ENCODE data around the gene EGF.
"Not testable (repeated sequence)": the region's sequence is repeated elsewhere in the genome, so short reads cannot be mapped to it uniquely, and the experiment has no call there.

The EGF gene

GRCh38 chr4:109912706-109913595, at the start of gene EGF:
TSS of gene EGF (plus strand) at chr4:109912883. CDS start at chr4:109913336, 453 bp downstream.
- DNase-seq (ENCODE audit: low read depth in 2 of 2, low spot score in 1 of 2), result no peak

- no peak for DNase-seq (ENCODE audit: low read depth in 2 of 2, low spot score in 1 of 2)
Measured at GRCh38 chr4:109864134-109864533, 48.5 kb upstream of the EGF start.

DNA sequence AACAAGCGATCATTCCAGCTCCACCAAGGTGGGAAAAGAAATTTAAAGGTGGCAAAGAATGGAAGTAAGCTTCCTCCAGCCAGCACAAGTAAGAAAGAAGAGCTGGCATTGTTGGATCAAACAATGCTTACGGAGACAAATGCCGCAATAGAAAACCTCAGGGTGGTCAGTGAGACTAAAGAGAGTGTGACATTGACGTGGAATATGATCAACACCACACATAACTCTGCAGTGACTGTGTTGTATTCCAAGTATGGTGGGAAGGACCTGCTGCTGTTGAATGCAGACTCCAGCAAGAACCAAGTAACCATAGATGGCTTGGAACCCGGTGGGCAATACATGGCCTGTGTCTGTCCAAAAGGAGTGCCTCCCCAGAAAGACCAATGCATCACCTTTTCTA, 42.6 kb upstream of the EGF start:
- DNase-seq (ENCODE audit: low read depth in 2 of 2, low spot score in 1 of 2), result no peak

DNA sequence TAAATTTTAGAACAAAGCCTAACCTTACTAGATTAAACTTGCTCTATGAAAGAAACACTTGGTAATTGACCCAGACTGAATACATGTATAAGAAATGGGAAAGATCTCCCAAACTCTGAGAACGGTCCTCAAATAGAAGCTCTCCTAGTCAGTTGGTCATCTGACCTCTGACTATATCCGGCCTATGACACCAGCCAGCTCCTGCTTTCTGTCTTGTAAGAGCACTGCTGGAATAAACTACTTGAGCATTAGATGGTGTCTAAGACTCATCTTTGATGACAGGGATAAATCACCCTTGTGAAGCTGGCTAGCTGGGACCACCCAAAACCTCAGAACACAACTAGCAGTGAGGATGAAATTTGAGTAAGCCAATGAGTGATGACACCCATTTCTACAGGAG, 40.6 kb upstream of the EGF start:
- DNase-seq (ENCODE audit: low read depth in 2 of 2, low spot score in 1 of 2), result no peak

- no peak for DNase-seq (ENCODE audit: low read depth in 2 of 2, low spot score in 1 of 2)
Measured at GRCh38 chr4:109872950-109873656, 39.6 kb upstream of the EGF start.

- no peak for DNase-seq (ENCODE audit: low read depth in 2 of 2, low spot score in 1 of 2)
Measured at GRCh38 chr4:109873791-109874514, 38.7 kb upstream of the EGF start.

- DNase-seq (ENCODE audit: low read depth in 2 of 2, low spot score in 1 of 2), result no peak
Measured at GRCh38 chr4:109875106-109875505, 37.6 kb upstream of the EGF start.

DNA sequence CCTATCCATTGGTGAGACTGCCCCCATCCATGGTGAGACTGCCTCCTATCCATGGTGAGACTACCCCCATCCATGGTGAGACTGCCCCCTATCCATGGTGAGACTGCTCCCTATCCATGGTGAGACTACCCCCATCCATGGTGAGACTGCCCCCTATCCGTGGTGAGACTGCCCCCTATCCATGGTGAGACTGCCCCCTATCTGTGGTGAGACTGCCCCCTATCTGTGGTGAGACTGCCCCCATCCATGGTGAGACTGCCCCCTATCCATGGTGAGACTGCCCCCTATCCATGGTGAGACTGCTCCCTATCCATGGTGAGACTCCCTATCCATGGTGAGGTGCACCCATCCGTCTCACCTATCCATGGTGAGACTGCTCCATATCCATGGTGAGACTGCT, 37.1 kb upstream of the EGF start:
- DNase-seq (ENCODE audit: low read depth in 2 of 2, low spot score in 1 of 2), result not testable (repeated sequence)

DNA sequence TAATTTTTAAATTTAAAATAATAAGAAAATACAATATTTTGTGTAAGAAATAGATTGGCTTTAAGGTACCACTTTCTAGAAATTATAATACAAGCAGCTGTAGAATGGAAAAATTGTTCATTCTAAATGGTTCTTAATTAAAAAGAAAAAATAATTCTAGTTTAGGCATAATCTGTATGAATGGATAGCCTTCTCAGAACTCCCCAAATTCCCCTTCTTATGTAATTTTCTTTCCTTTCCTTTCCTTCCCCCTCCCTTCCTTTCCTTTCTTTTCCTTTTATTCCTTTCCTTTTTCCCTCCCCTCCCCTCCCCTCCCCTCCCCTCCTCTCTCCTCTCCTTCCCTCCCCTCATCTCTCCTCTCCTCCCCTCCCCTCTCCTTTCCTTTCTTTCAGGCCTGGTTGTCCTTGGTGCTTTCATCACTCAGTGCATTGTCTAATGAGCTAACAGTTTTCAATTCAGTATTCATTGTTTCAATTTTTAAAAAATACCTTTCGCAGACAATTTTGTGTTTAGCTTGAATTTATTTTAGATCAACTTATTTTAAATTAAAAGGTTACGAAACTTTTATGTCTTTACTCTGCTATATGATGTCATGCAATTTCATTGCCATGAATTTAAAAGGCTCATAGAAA, 35.9 kb upstream of the EGF start:
- no peak for DNase-seq (ENCODE audit: low read depth in 2 of 2, low spot score in 1 of 2)

DNA sequence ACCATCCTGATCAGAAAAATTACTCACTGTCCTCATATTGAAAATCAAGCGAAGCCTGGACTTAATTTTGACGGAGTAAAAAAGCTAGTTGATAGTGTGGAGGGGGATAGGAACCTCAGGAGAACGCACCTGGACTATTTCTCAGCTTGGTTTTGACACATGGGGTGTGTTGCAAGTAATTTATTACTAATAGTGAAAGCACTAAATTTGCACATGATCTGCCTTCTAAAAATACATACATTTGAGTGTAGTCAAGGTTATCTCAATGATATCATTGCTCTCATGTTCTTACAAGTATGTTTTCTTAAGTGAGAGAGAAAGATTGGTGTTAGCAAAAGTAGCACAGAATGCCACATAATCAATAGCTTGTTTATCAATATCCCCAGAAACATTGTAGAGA, 35.3 kb upstream of the EGF start:
- DNase-seq (ENCODE audit: low read depth in 2 of 2, low spot score in 1 of 2), result no peak

GRCh38 chr4:109878355-109878754, 34.3 kb upstream of the EGF start:
- no peak for DNase-seq (ENCODE audit: low read depth in 2 of 2, low spot score in 1 of 2)

DNA sequence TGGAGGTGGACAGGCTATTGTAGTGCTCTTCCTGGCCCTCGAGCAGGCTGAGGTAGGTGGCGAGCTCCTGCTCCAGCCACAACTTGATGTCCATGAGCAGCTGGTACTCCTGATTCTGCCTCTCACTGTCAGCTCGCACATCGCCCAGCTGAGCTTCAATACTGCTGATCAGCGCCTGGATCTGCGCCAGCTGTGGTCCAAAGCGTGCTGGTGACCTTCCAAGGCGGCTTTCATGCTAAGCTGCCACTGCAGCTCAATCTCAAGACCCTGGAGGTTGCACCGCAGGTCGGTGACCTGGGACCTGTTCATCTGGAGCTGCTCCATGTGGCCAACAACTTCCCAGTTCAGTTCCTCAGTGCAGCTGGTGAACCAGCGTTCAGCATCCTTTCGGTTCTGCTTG, 33.6 kb upstream of the EGF start:
- DNase-seq (ENCODE audit: low read depth in 2 of 2, low spot score in 1 of 2), result no peak

- no peak for DNase-seq (ENCODE audit: low read depth in 2 of 2, low spot score in 1 of 2)
Measured at GRCh38 chr4:109879636-109880314, 32.9 kb upstream of the EGF start.

DNA sequence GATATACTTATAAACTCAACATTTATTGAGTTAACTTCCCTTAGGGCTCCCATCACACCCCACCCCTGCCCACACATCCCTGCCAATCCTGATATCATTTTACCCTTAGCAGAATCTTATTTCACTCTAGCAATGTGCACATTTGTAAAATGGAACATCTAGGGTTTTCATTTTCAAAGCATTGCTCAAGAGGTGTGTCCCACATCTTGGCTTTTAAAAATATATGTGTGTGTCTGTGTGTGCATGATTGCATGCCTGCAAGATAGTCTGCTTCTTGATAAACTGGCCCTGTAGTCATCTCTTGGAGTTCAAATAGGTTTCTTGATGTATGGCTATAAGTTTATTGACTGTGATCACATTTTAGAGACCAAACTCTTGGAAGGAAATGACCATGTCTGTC, 26.4 kb upstream of the EGF start:
- DNase-seq (ENCODE audit: low read depth in 2 of 2, low spot score in 1 of 2), result no peak

GRCh38 chr4:109887071-109887470, 25.6 kb upstream of the EGF start:
- DNase-seq (ENCODE audit: low read depth in 2 of 2, low spot score in 1 of 2), result no peak

- no peak for DNase-seq (ENCODE audit: low read depth in 2 of 2, low spot score in 1 of 2)
Measured at GRCh38 chr4:109890076-109890475, 22.6 kb upstream of the EGF start.

DNA sequence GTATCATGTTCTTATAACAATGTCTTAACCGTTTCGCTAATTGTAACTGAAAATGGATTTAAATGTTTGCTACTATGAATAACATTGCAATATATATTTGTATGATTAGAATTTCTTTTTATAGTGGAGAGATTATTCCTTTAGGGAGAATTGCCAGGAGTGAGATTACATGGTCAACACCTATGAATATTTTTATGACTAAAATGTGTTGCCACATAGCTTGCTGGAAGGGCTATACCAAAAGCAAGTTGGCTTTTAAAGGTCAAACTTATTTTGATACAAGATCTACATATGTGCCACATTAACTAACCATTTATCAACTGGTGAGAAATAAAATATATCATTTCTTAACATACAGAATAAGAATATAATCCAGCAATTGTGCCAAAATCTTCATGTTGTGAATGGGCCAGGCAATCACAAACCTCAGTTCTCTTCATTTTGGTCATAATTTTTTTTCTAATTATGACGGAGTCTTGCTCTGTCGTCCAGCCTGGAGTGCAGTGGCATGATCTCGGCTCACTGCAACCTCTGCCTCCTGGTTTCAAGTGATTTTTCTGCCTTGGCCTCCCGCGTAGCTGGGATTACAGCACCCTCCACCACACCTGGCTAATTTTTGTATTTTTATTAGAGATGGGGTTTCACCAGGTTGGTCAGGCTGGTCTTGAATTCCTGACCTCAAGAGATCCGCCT, 10.0 kb upstream of the EGF start:
- no peak for DNase-seq (ENCODE audit: low read depth in 2 of 2, low spot score in 1 of 2)

- no peak for DNase-seq (ENCODE audit: low read depth in 2 of 2, low spot score in 1 of 2)
Measured at GRCh38 chr4:109908731-109909130, 4.0 kb upstream of the EGF start.

- no peak for DNase-seq (ENCODE audit: low read depth in 2 of 2, low spot score in 1 of 2)
Measured at GRCh38 chr4:109910256-109910655, 2.4 kb upstream of the EGF start.

DNA sequence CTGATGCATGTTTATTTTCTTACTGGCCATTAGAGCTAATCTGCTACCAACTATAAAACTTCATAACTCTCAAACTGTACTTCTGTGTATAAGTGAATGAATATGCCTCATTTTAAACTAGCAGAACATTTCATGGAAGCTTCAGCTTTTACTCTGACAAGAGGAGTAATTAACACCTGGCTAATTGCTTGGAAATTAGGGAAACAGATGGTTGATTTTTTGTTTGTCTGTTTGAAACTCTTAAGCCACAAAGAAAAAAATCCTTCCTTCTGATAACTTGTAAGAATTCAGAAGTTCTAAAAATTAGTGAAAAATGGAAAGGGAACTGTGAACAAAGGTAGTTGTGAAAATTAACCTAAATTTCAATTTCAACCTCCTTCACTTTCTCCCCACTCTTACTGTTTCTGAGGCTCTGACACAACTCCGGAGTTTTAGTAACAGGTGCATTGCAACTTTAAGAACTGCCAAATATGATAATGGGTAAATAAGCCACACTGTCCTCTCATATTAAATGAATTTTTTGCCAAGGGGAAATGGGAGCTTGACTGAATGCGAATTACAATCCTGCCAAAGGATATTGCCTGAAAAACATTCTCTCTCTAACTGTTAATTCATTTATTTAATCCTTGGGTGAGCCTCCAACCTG, 1.0 kb downstream of the EGF start:
- no peak for DNase-seq (ENCODE audit: low read depth in 2 of 2, low spot score in 1 of 2)
